Measurements from ENCODE around the gene DOCK8.

The DOCK8 gene

GRCh38 chr9:363274-363612, 148.6 kb downstream of the DOCK8 start:
- DNase-seq (ENCODE audit: low read depth in 2 of 2), result no peak

GRCh38 chr9:365436-365835, 150.8 kb downstream of the DOCK8 start:
- DNase-seq (ENCODE audit: low read depth in 2 of 2), result no peak

GRCh38 chr9:366620-367019, 152.0 kb downstream of the DOCK8 start:
- no peak for DNase-seq (ENCODE audit: low read depth in 2 of 2)

GRCh38 chr9:370086-370485, 155.4 kb downstream of the DOCK8 start:
- DNase-seq (ENCODE audit: low read depth in 2 of 2), result no peak

- DNase-seq (ENCODE audit: low read depth in 2 of 2), result no peak
These were observed 156.7 kb downstream of the DOCK8 start for GRCh38 chr9:371349-371748.

GRCh38 chr9:372128-372527, 157.5 kb downstream of the DOCK8 start:
- DNase-seq (ENCODE audit: low read depth in 2 of 2), result no peak

- no peak for DNase-seq (ENCODE audit: low read depth in 2 of 2)
These were observed 159.1 kb downstream of the DOCK8 start for GRCh38 chr9:373759-374206.

- no peak for DNase-seq (ENCODE audit: low read depth in 2 of 2)
These were observed 160.1 kb downstream of the DOCK8 start for GRCh38 chr9:374736-375135.

GRCh38 chr9:376115-376514, 161.4 kb downstream of the DOCK8 start:
- DNase-seq (ENCODE audit: low read depth in 2 of 2), result no peak

GRCh38 chr9:378263-378662, 163.6 kb downstream of the DOCK8 start:
- DNase-seq (ENCODE audit: low read depth in 2 of 2), result no peak

- no peak for DNase-seq (ENCODE audit: low read depth in 2 of 2)
These were observed 167.7 kb downstream of the DOCK8 start for GRCh38 chr9:382383-382782.

GRCh38 chr9:385818-386398, 171.2 kb downstream of the DOCK8 start:
- DNase-seq (ENCODE audit: low read depth in 2 of 2), result no peak

GRCh38 chr9:389159-389558, 174.5 kb downstream of the DOCK8 start:
- DNase-seq (ENCODE audit: low read depth in 2 of 2), result no peak

GRCh38 chr9:389758-390157, 175.1 kb downstream of the DOCK8 start:
- no peak for DNase-seq (ENCODE audit: low read depth in 2 of 2)

- no peak for DNase-seq (ENCODE audit: low read depth in 2 of 2)
These were observed 177.6 kb downstream of the DOCK8 start for GRCh38 chr9:392077-392804.

- DNase-seq (ENCODE audit: low read depth in 2 of 2), result no peak
These were observed 179.8 kb downstream of the DOCK8 start for GRCh38 chr9:394347-395052.

- no peak for DNase-seq (ENCODE audit: low read depth in 2 of 2)
These were observed 181.7 kb downstream of the DOCK8 start for GRCh38 chr9:396396-396795.

- no peak for DNase-seq (ENCODE audit: low read depth in 2 of 2)
These were observed 183.4 kb downstream of the DOCK8 start for GRCh38 chr9:398085-398484.

- DNase-seq (ENCODE audit: low read depth in 2 of 2), result no peak
These were observed 186.6 kb downstream of the DOCK8 start for GRCh38 chr9:401223-401622.

- no peak for DNase-seq (ENCODE audit: low read depth in 2 of 2)
These were observed 189.6 kb downstream of the DOCK8 start for GRCh38 chr9:404234-404633.

GRCh38 chr9:405341-405740, 190.7 kb downstream of the DOCK8 start:
- DNase-seq (ENCODE audit: low read depth in 2 of 2), result no peak

GRCh38 chr9:406886-407654, 192.4 kb downstream of the DOCK8 start:
- DNase-seq (ENCODE audit: low read depth in 2 of 2), result no peak

Data from stimulated activated CD4-positive, alpha-beta T cell treated with anti-CD3 and anti-CD28 coated beads, Interleukin-1b, Interleukin-23, amount 100 ng/mL, for 4 hours (primary cell).